Keratinocyte (primary cell): ENCODE data around the gene CELA2B. TPM values are rescaled to one million over a fixed set of nuclear protein-coding genes. Genes with fewer than 3 reads are reported as not detected.
"Not testable (repeated sequence)": the region's sequence is repeated elsewhere in the genome, so short reads cannot be mapped to it uniquely, and the experiment has no call there.

Experiments used
- DNase-seq: peaks from one replicate; pipeline ENCODE4 v3.0.0-alpha.2; 2011; ENCODE audit warnings: low read depth, missing footprints, low spot score
- FAIRE-seq: peaks from 2 replicates; lab custom pipeline; 2011; peaks lifted over from hg19 to GRCh38; lab: Jason Lieb, UNC
- H2AFZ ChIP-seq: 2 replicates; pipeline ENCODE4 v1.6.0; 2012; ENCODE audit warnings: low read length, control low read depth, inconsistent platforms; ENCODE audit not compliant: control insufficient read depth
- H3K27ac ChIP-seq: 2 replicates; pipeline ENCODE4 v1.5.1; 2011; ENCODE audit warnings: low read length; ENCODE audit not compliant: control insufficient read depth, insufficient read depth
- H3K27me3 ChIP-seq: 3 replicates; pipeline ENCODE4 v1.6.0; 2011; ENCODE audit warnings: low read length; ENCODE audit not compliant: control insufficient read depth, insufficient read depth; ENCODE audit errors: extremely low read depth
- H3K36me3 ChIP-seq, 2 experiments: 2 replicates in 1 of 2; 3 replicates in 1 of 2; pipeline ENCODE4 v1.5.1; 2011; ENCODE audit warnings: low read length in 2 of 2, mild to moderate bottlenecking in 1 of 2; ENCODE audit not compliant: control insufficient read depth in 2 of 2, insufficient read depth in 2 of 2; ENCODE audit errors: extremely low read depth in 1 of 2
- H3K4me1 ChIP-seq: 3 replicates; pipeline ENCODE4 v1.5.1; 2011; ENCODE audit warnings: low read length; ENCODE audit not compliant: control insufficient read depth, insufficient read depth; ENCODE audit errors: extremely low read depth
- H3K4me2 ChIP-seq: 3 replicates; pipeline ENCODE4 v1.6.0; 2011; ENCODE audit warnings: low read depth, low read length; ENCODE audit not compliant: control insufficient read depth, insufficient read depth; ENCODE audit errors: extremely low read depth
- H3K4me3 ChIP-seq, 3 experiments: fragments of 200-600 bp in 1 of 3; sonication (generic) in 1 of 3; 2 replicates in 2 of 3; 3 replicates in 1 of 3; pipeline ENCODE4 v1.5.1; 2011 to 2016; ENCODE audit warnings: low read length in 3 of 3, mild to moderate bottlenecking in 3 of 3, control low read depth in 2 of 3, inconsistent platforms in 1 of 3, low read depth in 1 of 3, mixed read lengths in 1 of 3, mixed run types in 1 of 3, moderate library complexity in 1 of 3; ENCODE audit not compliant: control insufficient read depth in 2 of 3, insufficient read depth in 2 of 3; ENCODE audit errors: extremely low read depth in 1 of 3
- H3K79me2 ChIP-seq: 2 replicates; pipeline ENCODE4 v1.6.0; 2012; ENCODE audit warnings: low read length; ENCODE audit not compliant: control insufficient read depth, insufficient read depth
- H3K9ac ChIP-seq: 3 replicates; pipeline ENCODE4 v1.6.0; 2011; ENCODE audit warnings: low read length; ENCODE audit not compliant: control insufficient read depth, insufficient read depth; ENCODE audit errors: extremely low read depth
- H3K9me1 ChIP-seq: 3 replicates; pipeline ENCODE4 v1.6.0; 2011; ENCODE audit warnings: low read length; ENCODE audit not compliant: control insufficient read depth, insufficient read depth; ENCODE audit errors: extremely low read depth
- H3K9me3 ChIP-seq: 2 replicates; pipeline ENCODE4 v1.5.1; 2012; ENCODE audit warnings: low read depth, low read length; ENCODE audit not compliant: control insufficient read depth
- H4K20me1 ChIP-seq: 3 replicates; pipeline ENCODE4 v1.6.0; 2011; ENCODE audit warnings: low read length; ENCODE audit not compliant: control insufficient read depth, insufficient read depth; ENCODE audit errors: extremely low read depth
- CTCF ChIP-seq, 3 experiments: IDR thresholded peaks in 1 of 3; conservative IDR thresholded peaks in 1 of 3; optimal IDR thresholded peaks in 1 of 3; 2 replicates in 2 of 3; 3 replicates in 1 of 3; pipeline versions ENCODE3 to v1.5.1; 2011; ENCODE audit warnings: low read length in 3 of 3, mild to moderate bottlenecking in 3 of 3, moderate library complexity in 2 of 3, control low read depth in 1 of 3, inconsistent platforms in 1 of 3; ENCODE audit not compliant: insufficient read depth in 2 of 3; ENCODE audit errors: extremely low read depth in 1 of 3
- EZH2 ChIP-seq: IDR thresholded peaks from one replicate; pipeline ENCODE4 v1.6.1; 2012; ENCODE audit warnings: inconsistent platforms, mild to moderate bottlenecking, low read length, moderate library complexity
- dilution Hi-C: fragments of 300-500 bp; cut with MboI; formaldehyde crosslinking; loops from one replicate; pipeline ENCODE4 v1.7.0; 2020; ENCODE audit warnings: low sequenced_read_pairs; ENCODE audit not compliant: extremely low pct_ligation_motif_present
- polyA plus RNA-seq, 5 experiments: library from polyadenylated mRNA; depleted of rRNA in 3 of 5; stranded (reverse) in 3 of 5; stranded (forward) in 1 of 5; unstranded in 1 of 5; fragments of >200 nt; gene quantifications; 1 replicate in 1 of 5; 2 replicates in 3 of 5; 3 replicates in 1 of 5; pipeline versions ENCODE4 v1.2.1 to v1.2.3, GENCODE V29; 2011 to 2012; ENCODE audit warnings: missing spikeins in 2 of 5, low read depth in 1 of 5, low replicate concordance in 1 of 5

Gene CELA2B
- polyA plus RNA-seq, 1 donor (not counting 4 experiments of a cell fraction or from before 2014, with no cell fraction given), result not detected

GRCh38 chr1:15463926-15464322 is 12.0 kb upstream of the CELA2B start:
- FAIRE-seq, H3K27me3 ChIP-seq, H3K9ac ChIP-seq, H3K79me2 ChIP-seq, DNase-seq, H3K27ac ChIP-seq, H3K4me1 ChIP-seq, H3K9me3 ChIP-seq, H3K36me3 ChIP-seq, H3K4me3 ChIP-seq, dilution Hi-C loops, H3K4me2 ChIP-seq, H4K20me1 ChIP-seq, H2AFZ ChIP-seq, H3K9me1 ChIP-seq: not testable (repeated sequence)

GRCh38 chr1:15465674-15466073 is 10.2 kb upstream of the CELA2B start:
- Histone ChIP-seq H3K9ac (no peak overlapping the region), H3K27me3 (no peaks in the 10 kb centered on the region), H2AFZ (no peak overlapping the region), H3K4me1 (peaks cover 7% of the 10 kb centered on the region), H3K36me3 (no peaks in the 10 kb centered on the region), H3K9me3 (no peaks in the 10 kb centered on the region), H4K20me1 (no peaks in the 10 kb centered on the region), H3K4me2 (no peak overlapping the region), H3K4me3 (no peak overlapping the region), H3K27ac (no peak overlapping the region), H3K9me1 (no peaks in the 10 kb centered on the region), H3K79me2 (no peaks in the 10 kb centered on the region)
- dilution Hi-C loops, result no loop called here
- TF ChIP-seq EZH2 (no peak), CTCF (optimal IDR thresholded peaks at IDR 0.05 in 1 of 3, IDR thresholded peaks at IDR 0.05 in 1 of 3, conservative IDR thresholded peaks at IDR 0.05 in 1 of 3; ENCODE audit: extremely low read depth in 1 of 3, insufficient read depth in 2 of 3, low read length in 3 of 3) (no peak)
- FAIRE-seq (no peak), DNase-seq (no peak)

- dilution Hi-C loops, DNase-seq, H3K9me1 ChIP-seq, H3K9me3 ChIP-seq, H3K9ac ChIP-seq, H2AFZ ChIP-seq, H3K79me2 ChIP-seq, H3K27ac ChIP-seq, H3K36me3 ChIP-seq, H3K27me3 ChIP-seq, H3K4me3 ChIP-seq, H4K20me1 ChIP-seq, H3K4me1 ChIP-seq, H3K4me2 ChIP-seq: not testable (repeated sequence)
- peak; percentile 84 for FAIRE-seq
Measured at GRCh38 chr1:15466955-15467625, 8.8 kb upstream of the CELA2B start.
